22Rv1 (cell line): Measurements from ENCODE around the gene PCDHB15.
A peak's percentile ranks its signal among the peaks of the same experiment; 100 is the strongest.
"Not testable (repeated sequence)": the region's sequence is repeated elsewhere in the genome, so short reads cannot be mapped to it uniquely, and the experiment has no call there.

Experiments
- H3K27ac ChIP-seq: fragments of 450-650 bp; 2 replicates; pipeline ENCODE4 v1.5.1; 2017
- CTCF ChIP-seq: fragments of 450-650 bp; IDR thresholded peaks from 2 replicates; pipeline ENCODE4 v1.5.1; 2017; ENCODE audit warnings: mild to moderate bottlenecking
- ZFX ChIP-seq: fragments of 450-650 bp; IDR thresholded peaks from 2 replicates; pipeline ENCODE4 v1.6.1; 2017; ENCODE audit warnings: antibody characterized with exemption, borderline replicate concordance

The PCDHB15 gene

GRCh38 chr5:141223112-141223783, 21.9 kb upstream of the PCDHB15 start, which contains the start of gene PCDHB14:
PCDHB14 (plus strand) TSS chr5:141223343; CDS start chr5:141223506, 163 bp downstream.
- no peak within 1 kb of the TSS for H3K27ac ChIP-seq
- TF ChIP-seq ZFX (no peak), CTCF (peak; percentile 73)

GRCh38 chr5:141224844-141225243, 20.4 kb upstream of the PCDHB15 start:
- not testable (repeated sequence) for H3K27ac ChIP-seq

GRCh38 chr5:141225421-141225820, 19.8 kb upstream of the PCDHB15 start:
- not testable (repeated sequence) for H3K27ac ChIP-seq

- no peak for TF ChIP-seq ZFX
- TF ChIP-seq CTCF, result peak; percentile 92
- no peak overlapping the region for H3K27ac ChIP-seq
Observed at GRCh38 chr5:141234109-141234667, 11.0 kb upstream of the PCDHB15 start.

GRCh38 chr5:141235922-141236321, 9.3 kb upstream of the PCDHB15 start:
- H3K27ac ChIP-seq, result not testable (repeated sequence)

- no peak for TF ChIP-seq CTCF
- no peak for TF ChIP-seq ZFX
Observed at GRCh38 chr5:141236516-141237313, 8.5 kb upstream of the PCDHB15 start.

GRCh38 chr5:141241496-141241895, 3.7 kb upstream of the PCDHB15 start:
- no peak overlapping the region for H3K27ac ChIP-seq
- TF ChIP-seq CTCF (no peak), ZFX (no peak)

More at GRCh38 chr5:141236516-141237313, 8.5 kb upstream of the PCDHB15 start:
- H3K27ac ChIP-seq, result no peak overlapping the region

GRCh38 chr5:141246971-141247370, 1.8 kb downstream of the PCDHB15 start:
- not testable (repeated sequence) for H3K27ac ChIP-seq

GRCh38 chr5:141247434-141247833, 2.2 kb downstream of the PCDHB15 start:
- not testable (repeated sequence) for H3K27ac ChIP-seq

GRCh38 chr5:141250576-141250975, 5.4 kb downstream of the PCDHB15 start:
- no peak for TF ChIP-seq ZFX
- TF ChIP-seq CTCF, result no peak
- H3K27ac ChIP-seq, result no peak overlapping the region
